Measurements from ENCODE around the gene PSMD5. TPM values are rescaled to one million over a fixed set of nuclear protein-coding genes. Genes with fewer than 3 reads are reported as not detected.

The PSMD5 gene
- polyA plus RNA-seq, 1 donor (not counting 4 experiments of a cell fraction or from before 2014, with no cell fraction given) = 55.2 TPM

- dilution Hi-C loops (cut with MboI; ENCODE audit: extremely low pct_ligation_motif_present, low sequenced_read_pairs) = no loop called here
- H3K79me2 ChIP-seq (ENCODE audit: control insufficient read depth, insufficient read depth, low read length) = no peaks in the 10 kb centered on the region
- no peaks in the 10 kb centered on the region for H4K20me1 ChIP-seq (ENCODE audit: control insufficient read depth, extremely low read depth, insufficient read depth, low read length)
- peak overlapping the region; percentile 44 for H3K27ac ChIP-seq (ENCODE audit: control insufficient read depth, insufficient read depth, low read length)
- H3K9me1 ChIP-seq (ENCODE audit: control insufficient read depth, extremely low read depth, insufficient read depth, low read length) = no peaks in the 10 kb centered on the region
- peaks cover 1 to 22% of the 10 kb centered on the region in 2 experiments for H3K36me3 ChIP-seq (ENCODE audit: control insufficient read depth in 2 of 2, extremely low read depth in 1 of 2, insufficient read depth in 2 of 2, low read length in 2 of 2)
- H3K9ac ChIP-seq (ENCODE audit: control insufficient read depth, extremely low read depth, insufficient read depth, low read length) = no peak overlapping the region
- peaks cover 42% of the 10 kb centered on the region for H3K4me1 ChIP-seq (ENCODE audit: control insufficient read depth, extremely low read depth, insufficient read depth, low read length)
- DNase-seq (ENCODE audit: low read depth, low spot score) = no peak
- H3K4me3 ChIP-seq (ENCODE audit: control insufficient read depth in 2 of 3, extremely low read depth in 1 of 3, insufficient read depth in 2 of 3, low read depth in 1 of 3, low read length in 3 of 3) = no peak overlapping the region
- TF ChIP-seq EZH2 (IDR thresholded peaks at IDR 0.05; ENCODE audit: low read length) (no peak), CTCF (optimal IDR thresholded peaks at IDR 0.05 in 1 of 3, IDR thresholded peaks at IDR 0.05 in 1 of 3, conservative IDR thresholded peaks at IDR 0.05 in 1 of 3; ENCODE audit: extremely low read depth in 1 of 3, insufficient read depth in 2 of 3, low read length in 3 of 3) (no peak)
- H3K27me3 ChIP-seq (ENCODE audit: control insufficient read depth, extremely low read depth, insufficient read depth, low read length) = no peaks in the 10 kb centered on the region
- no peak for FAIRE-seq
- H2AFZ ChIP-seq (ENCODE audit: control insufficient read depth, low read length) = no peak overlapping the region
- no peaks in the 10 kb centered on the region for H3K9me3 ChIP-seq (ENCODE audit: control insufficient read depth, low read depth, low read length)
- peak overlapping the region; percentile 40 for H3K4me2 ChIP-seq (ENCODE audit: control insufficient read depth, extremely low read depth, insufficient read depth, low read depth, low read length)
These were observed 30.2 kb upstream of the PSMD5 start for GRCh38 chr9:120872791-120873502.

GRCh38 chr9:120870206-120870605 is 27.5 kb upstream of the PSMD5 start:
- H3K4me3 ChIP-seq (ENCODE audit: control insufficient read depth in 2 of 3, extremely low read depth in 1 of 3, insufficient read depth in 2 of 3, low read depth in 1 of 3, low read length in 3 of 3) = no peak overlapping the region
- no peak overlapping the region for H3K9ac ChIP-seq (ENCODE audit: control insufficient read depth, extremely low read depth, insufficient read depth, low read length)
- H3K79me2 ChIP-seq (ENCODE audit: control insufficient read depth, insufficient read depth, low read length) = no peaks in the 10 kb centered on the region
- dilution Hi-C loops (cut with MboI; ENCODE audit: extremely low pct_ligation_motif_present, low sequenced_read_pairs) = no loop called here
- H3K9me1 ChIP-seq (ENCODE audit: control insufficient read depth, extremely low read depth, insufficient read depth, low read length) = no peaks in the 10 kb centered on the region
- H3K36me3 ChIP-seq (ENCODE audit: control insufficient read depth in 2 of 2, extremely low read depth in 1 of 2, insufficient read depth in 2 of 2, low read length in 2 of 2) = peaks cover 1 to 43% of the 10 kb centered on the region in 2 experiments
- no peak overlapping the region for H3K27ac ChIP-seq (ENCODE audit: control insufficient read depth, insufficient read depth, low read length)
- no peak for DNase-seq (ENCODE audit: low read depth, low spot score)
- H3K4me2 ChIP-seq (ENCODE audit: control insufficient read depth, extremely low read depth, insufficient read depth, low read depth, low read length) = no peak overlapping the region
- no peaks in the 10 kb centered on the region for H3K27me3 ChIP-seq (ENCODE audit: control insufficient read depth, extremely low read depth, insufficient read depth, low read length)
- no peaks in the 10 kb centered on the region for H3K9me3 ChIP-seq (ENCODE audit: control insufficient read depth, low read depth, low read length)
- FAIRE-seq = no peak
- peaks cover 29% of the 10 kb centered on the region for H3K4me1 ChIP-seq (ENCODE audit: control insufficient read depth, extremely low read depth, insufficient read depth, low read length)
- no peaks in the 10 kb centered on the region for H4K20me1 ChIP-seq (ENCODE audit: control insufficient read depth, extremely low read depth, insufficient read depth, low read length)
- no peak overlapping the region for H2AFZ ChIP-seq (ENCODE audit: control insufficient read depth, low read length)
- TF ChIP-seq EZH2 (IDR thresholded peaks at IDR 0.05; ENCODE audit: low read length) (no peak), CTCF (optimal IDR thresholded peaks at IDR 0.05 in 1 of 3, IDR thresholded peaks at IDR 0.05 in 1 of 3, conservative IDR thresholded peaks at IDR 0.05 in 1 of 3; ENCODE audit: extremely low read depth in 1 of 3, insufficient read depth in 2 of 3, low read length in 3 of 3) (no peak)
